ENCODE measurements around the gene ACTL10.

The ACTL10 gene

GRCh38 chr20:33671573-33672288 is 5.0 kb downstream of the ACTL10 start:
- no peak for TF ChIP-seq ZFX (IDR thresholded peaks at IDR 0.05)
- TF ChIP-seq, protein P1, sequence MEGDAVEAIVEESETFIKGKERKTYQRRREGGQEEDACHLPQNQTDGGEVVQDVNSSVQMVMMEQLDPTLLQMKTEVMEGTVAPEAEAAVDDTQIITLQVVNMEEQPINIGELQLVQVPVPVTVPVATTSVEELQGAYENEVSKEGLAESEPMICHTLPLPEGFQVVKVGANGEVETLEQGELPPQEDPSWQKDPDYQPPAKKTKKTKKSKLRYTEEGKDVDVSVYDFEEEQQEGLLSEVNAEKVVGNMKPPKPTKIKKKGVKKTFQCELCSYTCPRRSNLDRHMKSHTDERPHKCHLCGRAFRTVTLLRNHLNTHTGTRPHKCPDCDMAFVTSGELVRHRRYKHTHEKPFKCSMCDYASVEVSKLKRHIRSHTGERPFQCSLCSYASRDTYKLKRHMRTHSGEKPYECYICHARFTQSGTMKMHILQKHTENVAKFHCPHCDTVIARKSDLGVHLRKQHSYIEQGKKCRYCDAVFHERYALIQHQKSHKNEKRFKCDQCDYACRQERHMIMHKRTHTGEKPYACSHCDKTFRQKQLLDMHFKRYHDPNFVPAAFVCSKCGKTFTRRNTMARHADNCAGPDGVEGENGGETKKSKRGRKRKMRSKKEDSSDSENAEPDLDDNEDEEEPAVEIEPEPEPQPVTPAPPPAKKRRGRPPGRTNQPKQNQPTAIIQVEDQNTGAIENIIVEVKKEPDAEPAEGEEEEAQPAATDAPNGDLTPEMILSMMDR (conservative IDR thresholded peaks at IDR 0.05): no peak
- peak overlapping the region; percentile 92 for H3K27ac ChIP-seq

DNA sequence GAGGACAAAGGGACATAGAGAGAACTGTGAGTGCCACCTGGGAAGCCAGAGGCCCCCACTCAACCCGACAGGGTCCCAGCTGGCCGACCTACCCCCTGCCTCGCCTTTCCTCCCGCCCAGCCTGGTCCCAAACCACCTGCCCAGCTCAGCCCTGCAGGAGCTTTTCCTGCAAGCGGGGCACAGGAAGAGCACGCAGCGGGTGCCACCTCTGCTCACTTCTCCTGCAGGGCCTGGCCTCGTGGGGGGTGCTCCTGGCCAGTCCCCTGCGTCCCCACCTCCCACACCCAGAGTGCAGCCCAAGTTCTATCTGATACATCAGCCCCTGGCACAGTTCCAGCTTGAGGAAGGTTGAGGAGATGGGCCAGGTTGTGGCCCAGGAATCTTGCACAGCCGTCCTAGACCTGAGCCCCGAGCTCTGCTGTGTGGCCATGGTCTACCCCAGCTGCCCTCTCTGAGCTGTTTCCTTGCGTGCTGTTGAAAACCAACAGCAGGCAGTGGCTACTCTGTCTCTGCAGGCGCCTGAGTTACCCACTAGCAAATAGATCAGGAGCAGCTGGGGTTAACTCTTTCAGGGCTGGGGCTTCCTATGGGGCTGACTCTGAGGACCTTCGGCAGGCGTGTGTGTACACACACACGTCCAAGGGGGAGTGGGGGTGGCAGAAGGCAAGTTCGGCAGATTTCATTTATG is 5.8 kb downstream of the ACTL10 start:
- H3K27ac ChIP-seq: peak overlapping the region; percentile 92
- TF ChIP-seq, protein P1 (conservative IDR thresholded peaks at IDR 0.05): no peak

DNA sequence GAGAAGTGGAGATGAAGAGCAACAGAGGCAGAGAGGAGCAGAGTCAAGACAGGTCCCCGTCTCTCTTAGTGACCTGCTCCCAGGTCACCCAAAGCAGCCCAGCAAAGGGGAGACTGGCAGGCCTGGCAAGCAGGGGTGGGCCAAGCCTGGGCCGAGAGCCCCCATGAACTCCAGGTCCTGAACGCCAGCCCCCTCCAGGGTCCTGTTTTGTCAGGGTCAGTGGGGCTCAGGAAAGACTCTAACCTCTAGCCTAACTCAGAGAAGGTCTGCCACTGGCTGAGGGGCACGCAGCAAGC is 6.3 kb downstream of the ACTL10 start:
- peak overlapping the region; percentile 92 for H3K27ac ChIP-seq

DNA sequence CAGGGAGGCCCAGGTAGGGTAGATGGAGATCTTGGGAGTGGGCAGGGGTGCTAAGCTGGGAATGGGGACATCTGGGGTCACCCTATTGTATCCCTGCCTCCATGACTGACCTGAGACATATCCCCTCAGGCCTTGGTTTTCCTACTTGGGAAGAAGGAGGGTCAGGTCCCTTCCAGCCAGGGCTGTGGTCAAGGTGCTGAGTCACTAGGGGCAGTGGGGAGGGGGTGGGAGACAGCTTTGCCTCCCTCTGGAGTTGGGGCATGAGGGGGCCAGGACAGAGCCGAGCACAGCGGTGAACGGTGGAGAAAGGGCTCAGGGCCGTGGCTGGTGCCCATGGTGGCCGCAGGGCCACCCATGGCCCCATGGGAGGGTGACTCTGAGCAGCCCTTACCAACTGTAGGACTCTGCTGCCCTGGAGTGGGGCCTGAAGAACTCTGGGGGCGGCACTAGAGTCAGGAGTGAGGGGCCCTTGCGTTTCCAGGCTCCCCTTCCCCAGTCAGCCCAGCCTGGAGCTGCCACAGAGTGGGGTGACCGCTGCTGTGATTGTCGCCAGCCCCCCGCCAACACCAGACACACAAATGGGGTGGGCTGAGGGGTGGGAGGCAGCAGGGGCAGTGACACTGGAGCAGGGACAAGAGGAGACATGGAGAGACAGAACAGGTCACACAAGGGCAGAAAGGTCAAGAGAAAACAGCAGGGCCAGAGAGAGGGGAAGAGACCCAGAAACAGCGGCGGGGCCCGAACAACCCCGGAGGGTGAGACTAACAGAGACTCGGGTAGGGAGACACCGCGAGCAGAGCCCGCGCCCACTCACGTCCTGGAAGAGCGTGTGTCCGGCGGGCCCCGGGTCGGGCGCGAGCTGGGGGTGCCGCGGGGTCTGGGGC is 6.9 kb downstream of the ACTL10 start:
- peak overlapping the region; percentile 92 for H3K27ac ChIP-seq
- TF ChIP-seq, protein P1 (conservative IDR thresholded peaks at IDR 0.05): no peak
- no peak for TF ChIP-seq ZFX (IDR thresholded peaks at IDR 0.05)

More for the DNA sequence above, 6.3 kb downstream of the ACTL10 start:
- TF ChIP-seq ZFX (IDR thresholded peaks at IDR 0.05): no peak
- TF ChIP-seq, protein P1 (conservative IDR thresholded peaks at IDR 0.05): no peak

- peak within 1 kb of the TSS; percentile 92 for H3K27ac ChIP-seq
- TF ChIP-seq, protein P1 (conservative IDR thresholded peaks at IDR 0.05): no peak
- TF ChIP-seq ZFX (IDR thresholded peaks at IDR 0.05): peak; percentile 24; the same call in 1 of the 2 replicates
Measured at GRCh38 chr20:33674294-33675135, 7.8 kb downstream of the ACTL10 start, which contains the start of gene NECAB3. TSS of gene NECAB3 (minus strand) at chr20:33674428. CDS start at chr20:33674352, 76 bp downstream.

- TF ChIP-seq, protein P1 (conservative IDR thresholded peaks at IDR 0.05): no peak
- H3K27ac ChIP-seq: peak overlapping the region; percentile 92
Measured at GRCh38 chr20:33675136-33675959, 8.6 kb downstream of the ACTL10 start.

Measured in C4-2B (cell line).